NCI-H2227 treated with DMSO at 0.1 percent for 48 hours (cell line): ENCODE measurements around the gene MMP28.

ENCODE experiments used
- DNase-seq: peaks from one replicate; lab custom pipeline; 2025; lab: John Stamatoyannopoulos, UW

The MMP28 gene, protein sequence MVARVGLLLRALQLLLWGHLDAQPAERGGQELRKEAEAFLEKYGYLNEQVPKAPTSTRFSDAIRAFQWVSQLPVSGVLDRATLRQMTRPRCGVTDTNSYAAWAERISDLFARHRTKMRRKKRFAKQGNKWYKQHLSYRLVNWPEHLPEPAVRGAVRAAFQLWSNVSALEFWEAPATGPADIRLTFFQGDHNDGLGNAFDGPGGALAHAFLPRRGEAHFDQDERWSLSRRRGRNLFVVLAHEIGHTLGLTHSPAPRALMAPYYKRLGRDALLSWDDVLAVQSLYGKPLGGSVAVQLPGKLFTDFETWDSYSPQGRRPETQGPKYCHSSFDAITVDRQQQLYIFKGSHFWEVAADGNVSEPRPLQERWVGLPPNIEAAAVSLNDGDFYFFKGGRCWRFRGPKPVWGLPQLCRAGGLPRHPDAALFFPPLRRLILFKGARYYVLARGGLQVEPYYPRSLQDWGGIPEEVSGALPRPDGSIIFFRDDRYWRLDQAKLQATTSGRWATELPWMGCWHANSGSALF

DNA sequence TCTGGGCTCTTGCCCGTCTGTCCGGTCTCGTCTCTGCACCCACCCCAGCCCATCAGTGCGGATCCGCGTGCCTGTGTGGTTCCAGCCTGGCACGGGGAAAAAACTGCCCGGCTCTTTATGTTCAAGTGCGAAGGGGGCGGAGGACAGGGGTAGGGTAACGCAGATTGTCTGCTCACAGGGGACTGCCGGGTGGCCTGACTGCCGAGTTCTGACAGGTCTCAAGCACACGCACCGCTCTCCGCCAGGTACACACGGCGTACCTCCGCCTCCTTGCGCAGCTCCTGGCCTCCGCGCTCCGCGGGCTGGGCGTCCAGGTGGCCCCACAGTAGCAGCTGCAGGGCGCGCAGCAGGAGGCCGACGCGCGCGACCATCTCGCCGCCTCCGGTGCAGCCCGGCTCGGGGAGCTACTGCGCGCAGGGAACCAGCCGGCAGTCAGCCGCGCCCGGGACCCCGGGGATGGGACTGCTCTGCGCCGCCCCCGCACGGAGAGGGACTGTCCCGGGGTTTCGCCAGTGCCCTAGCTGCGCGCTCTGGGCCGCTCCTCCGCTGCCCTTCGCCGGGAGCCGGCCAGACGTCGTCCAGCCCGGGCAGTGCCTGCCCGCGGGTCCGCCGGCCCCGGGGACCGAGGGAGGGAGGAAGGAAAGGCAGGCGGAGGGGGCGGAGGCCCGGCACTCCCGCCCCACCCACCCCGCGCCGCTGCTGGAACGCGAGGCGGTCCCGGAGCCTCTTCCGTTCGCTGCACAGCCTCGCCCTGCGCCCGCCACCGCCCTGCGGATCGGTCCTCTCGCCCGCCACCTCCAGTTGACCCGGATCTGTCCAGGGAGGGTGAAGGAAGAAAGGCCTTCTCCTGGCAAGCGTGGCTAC lies at the start of gene MMP28:
Gene MMP28 (minus strand): TSS at position 635 of the 864 bp plus-strand sequence. CDS start 264 bp downstream, at position 371.
- no peak for DNase-seq

DNA sequence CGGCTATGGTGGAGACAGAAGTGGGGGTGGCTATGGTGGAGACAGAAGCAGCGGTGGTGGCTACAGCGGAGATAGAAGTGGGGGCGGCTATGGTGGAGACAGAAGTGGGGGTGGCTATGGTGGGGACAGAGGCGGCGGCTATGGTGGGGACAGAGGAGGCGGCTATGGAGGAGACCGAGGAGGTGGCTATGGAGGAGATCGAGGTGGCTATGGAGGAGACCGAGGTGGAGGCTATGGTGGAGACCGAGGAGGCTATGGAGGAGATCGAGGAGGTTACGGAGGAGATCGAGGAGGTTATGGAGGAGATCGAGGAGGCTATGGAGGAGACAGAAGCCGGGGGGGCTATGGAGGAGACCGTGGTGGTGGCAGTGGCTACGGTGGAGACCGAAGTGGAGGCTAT lies 49.1 kb upstream of the MMP28 start:
- DNase-seq: no peak

DNA sequence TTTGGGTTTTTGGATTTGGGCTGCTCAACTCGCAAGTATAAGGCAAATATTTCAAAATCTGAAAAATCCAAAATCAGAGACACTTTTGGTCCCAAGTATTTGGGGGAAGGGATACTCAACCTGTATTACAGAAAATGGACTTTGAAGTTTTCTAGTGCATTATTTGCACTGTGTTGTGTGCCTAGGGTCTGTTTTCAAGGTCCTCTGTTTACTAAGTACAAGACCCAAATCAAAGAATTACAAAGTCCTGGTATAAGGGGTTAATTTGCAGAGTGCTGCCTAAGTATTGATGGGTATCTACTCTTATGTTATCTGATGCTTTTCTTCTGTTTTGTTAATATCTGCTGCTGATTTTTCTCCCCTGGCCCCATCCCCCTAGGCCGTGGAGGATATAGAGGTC lies 48.3 kb upstream of the MMP28 start:
- DNase-seq: no peak

DNA sequence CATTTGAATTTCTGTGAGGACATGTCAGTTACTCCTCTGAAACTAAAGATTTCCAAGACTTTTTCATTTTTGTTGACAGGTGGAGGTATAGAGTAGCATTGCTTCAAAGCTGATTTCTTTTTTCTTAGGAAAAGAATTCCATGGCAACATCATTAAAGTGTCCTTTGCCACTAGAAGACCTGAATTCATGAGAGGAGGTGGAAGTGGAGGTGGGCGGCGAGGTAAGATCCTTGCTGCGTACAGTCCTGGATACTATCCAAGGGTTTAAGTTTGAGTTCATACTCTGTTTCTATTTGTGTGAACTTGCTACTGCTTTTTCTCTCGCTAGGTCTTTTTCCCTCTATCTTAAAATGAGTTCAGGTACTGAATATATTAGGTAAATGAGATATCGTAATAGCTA lies 46.8 kb upstream of the MMP28 start:
- DNase-seq: no peak

DNA sequence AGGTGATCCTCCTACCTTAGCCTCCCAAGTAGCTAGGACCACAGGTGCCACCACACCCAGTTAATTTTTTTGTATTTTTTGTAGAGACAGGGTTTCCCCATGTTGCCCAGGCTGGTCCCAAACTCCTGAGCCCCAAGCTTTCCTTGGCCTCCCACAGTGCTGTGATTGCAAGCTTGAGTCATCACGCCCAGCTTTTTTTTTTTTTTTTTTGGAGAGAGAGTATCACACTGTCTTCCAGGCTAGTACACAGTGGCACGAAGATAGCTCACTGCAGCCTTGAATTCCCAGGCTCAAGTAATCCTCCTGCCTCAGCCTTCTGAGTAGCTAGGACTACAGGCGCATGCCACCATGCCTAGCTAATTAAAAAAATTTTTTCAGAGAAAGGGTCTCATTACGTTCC lies 46.1 kb upstream of the MMP28 start:
- DNase-seq: no peak

DNA sequence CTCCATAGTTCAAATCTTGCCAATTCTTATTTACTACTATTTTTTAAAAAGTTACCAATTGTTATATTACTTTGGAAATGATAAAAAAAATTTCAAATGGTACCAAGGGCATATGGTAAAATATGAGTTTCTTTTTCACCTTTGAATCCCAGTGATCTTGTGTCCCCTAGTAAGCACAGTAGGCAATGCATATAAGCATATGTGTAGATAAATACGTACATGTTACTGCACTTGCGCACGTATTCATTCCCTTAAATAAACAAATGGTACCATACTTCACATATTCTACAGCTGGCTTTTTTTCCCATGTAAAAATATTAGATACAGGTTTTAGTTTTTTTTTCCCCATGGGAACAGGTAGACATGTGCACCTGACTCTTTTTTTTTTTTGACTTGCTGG lies 45.7 kb upstream of the MMP28 start:
- no peak for DNase-seq

DNA sequence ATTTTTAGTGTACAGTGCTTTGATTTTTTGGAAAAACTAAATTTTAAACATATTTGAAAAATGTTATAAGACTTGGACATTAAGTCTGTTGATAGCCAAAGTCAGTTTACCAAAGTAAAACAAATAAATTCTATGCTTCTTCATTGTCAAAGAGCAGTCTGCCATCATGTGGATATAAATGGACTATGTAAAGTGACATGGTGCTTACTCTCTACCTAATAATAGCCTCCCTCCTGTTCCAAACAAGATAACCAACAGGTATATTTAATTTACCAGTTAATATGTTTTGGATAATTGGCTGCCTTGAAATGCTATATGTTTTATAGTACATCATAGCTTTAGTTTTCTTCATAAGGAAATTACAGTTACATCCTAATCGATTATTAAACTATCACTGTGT lies 29.8 kb upstream of the MMP28 start:
- DNase-seq: no peak

DNA sequence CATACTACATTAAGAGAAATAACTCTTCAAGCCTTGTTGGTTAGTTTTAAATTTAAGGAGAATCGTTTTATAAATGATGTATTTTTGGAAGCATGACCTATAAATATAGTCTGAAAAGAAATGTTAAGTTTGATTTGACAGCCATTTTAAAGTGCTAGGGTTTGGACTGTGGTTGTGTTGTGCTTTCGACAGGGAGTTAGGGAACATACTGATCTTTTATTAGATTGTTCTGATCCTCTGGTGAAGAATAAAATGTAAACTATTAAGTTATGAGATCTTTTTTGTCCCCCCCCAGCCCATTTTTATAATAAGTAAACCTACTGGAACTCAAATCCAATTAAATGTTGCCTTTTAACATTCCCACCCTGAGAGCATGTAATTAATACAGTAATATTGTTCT lies 25.9 kb upstream of the MMP28 start:
- DNase-seq: no peak

DNA sequence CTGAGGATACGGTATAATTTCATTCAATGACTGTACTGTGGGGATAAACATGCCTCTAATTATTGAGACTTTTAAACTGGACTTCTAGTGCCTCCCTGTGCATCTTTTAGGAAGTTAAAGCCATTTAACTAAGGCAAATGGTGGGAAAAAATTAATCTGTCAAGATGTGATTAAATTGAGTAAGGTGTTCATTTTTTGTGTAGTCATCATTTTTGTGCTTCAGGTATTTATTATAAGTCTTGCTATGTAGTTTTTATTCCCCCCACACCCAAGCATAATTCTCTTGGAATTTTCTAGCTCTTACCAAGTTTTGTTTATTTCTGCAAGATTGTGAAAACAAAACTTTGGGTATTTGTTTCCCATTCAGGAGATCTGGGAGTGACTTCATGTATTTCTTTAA lies 24.0 kb upstream of the MMP28 start:
- no peak for DNase-seq

DNA sequence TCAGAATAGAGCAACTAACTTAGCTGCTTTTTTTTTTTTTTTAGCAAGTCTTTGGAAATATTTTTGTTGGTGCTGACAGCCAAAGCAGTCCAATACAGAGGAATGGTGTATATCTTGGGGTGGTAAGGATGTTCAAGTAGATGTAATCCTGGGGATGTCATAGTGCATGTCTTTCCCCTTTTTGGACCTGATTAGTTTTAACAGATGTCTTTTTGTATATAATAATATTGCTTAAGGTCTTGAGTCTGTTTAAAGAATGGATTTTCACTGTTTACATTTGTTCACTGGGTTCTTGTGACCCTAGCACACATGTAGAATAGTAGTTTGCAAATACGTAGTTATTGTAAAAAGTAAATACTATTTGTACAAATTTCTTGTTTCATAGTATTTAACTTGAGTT lies 21.8 kb upstream of the MMP28 start:
- DNase-seq: no peak

DNA sequence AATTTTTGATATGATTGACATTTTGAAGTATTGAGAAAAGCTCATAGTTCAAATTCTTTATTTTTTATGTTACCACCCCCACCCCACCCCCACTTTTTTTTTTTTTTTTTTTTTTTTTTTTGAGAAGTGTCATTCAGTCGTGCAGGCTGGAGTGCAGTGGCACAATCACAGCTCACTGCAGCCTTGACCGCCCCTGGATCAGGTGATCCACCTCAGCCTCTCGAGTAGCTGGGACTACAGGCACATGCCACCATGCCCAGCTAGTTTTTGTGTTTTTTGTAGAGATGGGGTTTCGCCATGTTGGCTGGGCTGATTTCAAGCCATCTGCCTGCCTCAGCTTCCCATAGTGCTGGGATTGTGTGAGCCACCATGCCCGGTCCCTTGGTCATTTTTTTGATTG lies 21.3 kb upstream of the MMP28 start:
- no peak for DNase-seq

DNA sequence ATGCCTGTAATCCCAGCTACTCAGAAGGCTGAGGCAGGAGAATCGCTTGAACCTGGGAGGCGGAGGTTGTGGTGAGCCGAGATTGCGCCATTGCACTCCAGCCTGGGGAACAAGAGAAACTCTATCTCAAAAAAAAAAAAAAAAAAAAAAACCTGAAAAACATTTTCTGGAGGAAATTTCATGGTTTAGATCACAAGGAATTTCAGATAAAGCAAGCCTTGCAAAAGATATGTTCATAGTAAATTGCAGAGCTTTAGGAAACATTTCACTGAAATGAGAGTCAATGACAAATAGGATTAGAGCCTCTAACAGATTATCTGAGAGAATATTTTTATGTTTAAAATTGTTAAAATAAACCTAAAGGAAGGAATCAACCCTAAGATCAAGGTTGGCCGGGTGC lies 17.0 kb upstream of the MMP28 start:
- DNase-seq: no peak

DNA sequence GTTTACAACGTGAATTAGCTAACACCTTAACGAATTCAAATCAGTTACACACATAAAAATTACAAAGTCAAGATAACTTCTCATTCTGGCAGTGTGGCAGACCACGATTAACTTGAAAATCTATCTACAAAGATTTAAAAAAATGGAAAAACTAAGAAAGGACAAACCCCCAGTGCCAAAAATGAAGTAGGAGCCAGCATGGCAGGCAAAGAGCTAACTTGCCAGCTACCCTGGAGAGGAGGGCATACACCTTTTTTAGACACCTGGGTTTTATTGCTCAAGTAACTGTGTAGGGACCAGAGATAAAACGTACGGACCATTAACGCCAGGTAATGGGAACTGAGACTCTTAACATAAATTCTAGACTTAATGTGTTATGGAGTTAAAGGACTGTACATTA lies 16.3 kb upstream of the MMP28 start:
- no peak for DNase-seq

DNA sequence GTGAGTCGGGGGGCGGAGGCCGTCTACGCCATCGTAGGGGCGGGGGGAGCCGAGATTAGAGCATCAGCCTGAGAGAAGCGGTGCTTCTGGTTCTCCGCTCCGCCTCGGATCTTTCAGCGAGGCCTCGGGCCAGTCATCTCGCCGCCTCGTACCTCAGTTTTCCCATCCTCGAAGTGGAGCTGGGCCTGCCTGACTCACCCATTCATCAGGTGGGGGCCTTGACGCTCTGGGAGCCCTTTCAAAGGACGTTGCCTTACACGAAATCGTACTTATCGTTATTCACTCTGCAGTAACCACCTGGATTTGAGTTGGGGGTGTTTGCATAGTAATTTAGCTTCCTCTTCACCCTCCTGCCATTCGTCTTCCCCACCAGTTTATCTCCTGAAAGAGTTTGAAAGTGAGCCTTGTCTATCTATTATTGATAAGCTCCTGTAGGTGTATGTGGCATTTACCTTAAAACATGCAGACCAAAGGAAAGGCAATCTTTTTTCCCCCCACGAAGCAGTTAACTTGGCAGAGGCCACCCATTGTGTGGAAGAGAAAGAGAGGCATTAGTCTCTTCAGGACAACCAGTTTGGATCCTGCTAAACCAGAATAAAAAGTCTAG lies 14.5 kb upstream of the MMP28 start:
- no peak for DNase-seq

DNA sequence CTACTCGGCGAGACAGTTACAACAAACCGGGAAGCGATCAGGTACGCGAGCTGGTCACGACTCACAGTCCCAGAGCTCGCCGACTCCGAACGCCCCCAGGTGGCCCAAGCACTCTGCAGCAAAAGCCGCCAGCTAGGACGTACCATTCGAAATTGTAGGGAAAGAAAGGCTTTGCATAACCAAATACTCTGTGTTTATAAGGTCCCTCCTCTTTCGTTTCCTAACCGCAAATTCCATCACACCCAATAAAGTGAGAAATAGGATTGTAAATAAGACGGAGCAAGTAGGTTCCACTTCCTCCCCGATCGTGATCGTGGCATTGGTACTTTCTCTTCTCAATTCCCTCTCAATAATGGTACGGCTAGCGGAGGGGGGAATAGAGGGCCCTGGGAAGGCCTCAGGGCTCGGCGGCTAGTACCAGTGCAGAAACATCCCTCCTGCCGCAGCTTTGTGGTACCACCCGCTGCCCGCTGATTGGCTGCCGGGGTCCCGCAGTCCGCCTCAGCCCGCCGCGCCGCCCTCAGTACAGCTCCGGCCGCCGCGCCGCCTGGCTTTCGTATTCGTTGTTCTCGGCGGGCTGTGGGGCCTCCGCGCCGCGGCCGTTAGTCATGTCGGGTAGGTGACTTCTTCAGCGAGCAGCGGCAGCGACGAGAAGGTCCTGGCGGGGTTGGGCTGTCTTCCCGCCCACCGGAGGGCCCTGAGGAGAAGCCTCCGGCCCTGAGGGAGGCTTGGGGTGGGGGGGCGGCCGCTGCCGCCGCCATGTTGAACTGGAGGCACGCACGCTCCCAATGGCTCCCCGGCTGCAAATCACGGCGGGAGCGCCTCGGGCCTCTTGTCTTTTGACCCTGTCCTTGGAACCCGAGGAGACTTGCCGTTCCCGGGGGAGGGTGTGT lies 13.8 kb upstream of the MMP28 start, which contains the start of gene TAF15:
Gene TAF15 (plus strand): TSS at position 523 of the 893 bp plus-strand sequence. CDS start 86 bp downstream, at position 609.
- DNase-seq: peak; percentile 95

DNA sequence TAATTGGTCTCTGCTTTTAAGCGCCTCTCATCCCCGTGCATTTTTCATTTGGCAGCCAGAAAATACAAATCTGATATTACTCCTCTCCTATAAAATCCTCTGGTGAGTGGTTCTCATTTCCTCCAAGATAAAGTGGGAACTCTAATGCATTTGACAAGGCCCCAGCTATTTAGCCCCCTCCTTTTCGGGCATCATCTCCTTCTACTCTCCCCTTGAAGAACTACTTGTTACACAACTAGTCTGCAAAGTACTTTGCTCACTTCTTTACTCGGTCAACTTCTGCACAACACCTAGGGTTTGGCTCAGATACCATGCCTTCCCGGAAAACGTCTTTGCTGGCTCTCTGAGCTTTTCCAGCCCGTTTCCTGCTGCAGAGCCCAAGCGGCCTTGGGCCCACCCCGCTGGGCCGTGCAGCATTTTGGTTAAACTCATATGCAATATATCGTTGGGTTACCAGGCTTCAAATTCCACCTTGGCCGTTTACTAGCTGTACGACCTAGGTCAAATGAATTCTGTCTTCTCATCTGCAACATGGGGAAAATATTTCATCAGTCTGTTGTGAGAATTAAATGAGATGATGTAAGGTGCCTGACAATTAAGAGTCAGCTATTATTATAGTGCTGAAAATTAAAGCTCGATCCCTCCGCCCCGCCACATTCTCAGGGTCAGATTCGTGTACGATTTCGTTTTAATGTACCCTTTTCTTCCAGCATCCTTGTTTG lies 13.0 kb upstream of the MMP28 start:
- DNase-seq: no peak

DNA sequence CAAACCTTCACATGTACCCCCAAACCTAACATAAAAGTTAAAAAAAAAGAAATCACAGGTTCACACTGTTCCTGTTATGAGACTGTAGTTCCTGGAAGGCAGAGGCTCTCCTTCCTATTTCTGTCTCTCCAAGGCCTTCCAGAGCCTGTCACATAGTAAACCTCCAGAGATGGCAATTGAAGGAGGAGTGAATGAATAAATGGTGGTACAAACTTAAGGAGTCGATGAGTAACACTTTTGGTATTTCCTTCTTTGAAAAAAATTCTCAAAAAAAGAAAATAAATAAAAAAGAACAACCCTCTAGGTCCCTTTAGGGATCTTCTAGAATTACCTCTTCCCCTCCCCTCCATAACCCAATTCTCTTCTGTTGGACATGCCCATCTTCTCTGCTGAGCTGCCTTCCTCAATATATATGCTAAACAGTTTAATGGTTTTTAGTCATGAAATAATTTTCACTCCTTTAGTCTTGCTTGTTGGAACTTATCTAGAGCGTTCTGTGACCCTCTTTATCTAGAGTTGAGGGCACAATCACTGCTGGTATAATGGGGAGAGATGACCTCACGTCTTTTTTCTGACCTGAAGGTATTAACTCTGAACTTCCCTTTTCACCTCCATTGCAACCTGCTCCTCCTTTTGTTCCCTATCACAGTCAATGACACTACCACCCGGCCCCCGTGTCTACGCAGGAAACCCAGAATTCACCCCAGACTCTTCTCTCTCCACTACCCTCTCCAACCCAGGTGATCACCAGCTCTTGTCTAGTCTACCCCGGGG lies 12.1 kb upstream of the MMP28 start:
- DNase-seq: no peak

DNA sequence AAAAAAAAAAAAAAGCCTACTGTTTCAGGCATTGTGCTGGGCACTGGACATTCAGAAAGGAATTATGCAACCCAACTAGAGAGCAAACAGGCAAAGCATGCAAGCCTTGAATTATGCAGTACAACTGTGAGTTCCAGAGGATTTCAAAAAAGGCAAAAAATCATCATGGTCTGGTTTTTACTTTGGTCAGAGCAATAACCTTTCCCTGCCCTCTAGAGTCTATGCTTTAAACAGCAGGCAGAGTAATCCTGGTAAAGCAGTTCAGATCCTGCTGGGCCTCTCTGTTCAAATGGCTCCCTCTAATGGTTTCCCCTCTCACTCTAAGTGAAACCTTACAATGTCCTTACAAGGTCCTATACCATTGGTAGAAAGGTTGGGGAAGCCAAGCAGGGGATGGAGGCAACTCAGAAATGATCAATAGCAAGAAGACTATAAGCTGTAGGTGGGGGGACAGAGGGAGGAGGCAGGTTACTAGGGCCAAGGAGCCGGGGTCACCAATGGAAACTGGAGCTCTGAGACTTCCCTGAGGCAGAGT lies 9.3 kb upstream of the MMP28 start:
- DNase-seq: peak; percentile 24

DNA sequence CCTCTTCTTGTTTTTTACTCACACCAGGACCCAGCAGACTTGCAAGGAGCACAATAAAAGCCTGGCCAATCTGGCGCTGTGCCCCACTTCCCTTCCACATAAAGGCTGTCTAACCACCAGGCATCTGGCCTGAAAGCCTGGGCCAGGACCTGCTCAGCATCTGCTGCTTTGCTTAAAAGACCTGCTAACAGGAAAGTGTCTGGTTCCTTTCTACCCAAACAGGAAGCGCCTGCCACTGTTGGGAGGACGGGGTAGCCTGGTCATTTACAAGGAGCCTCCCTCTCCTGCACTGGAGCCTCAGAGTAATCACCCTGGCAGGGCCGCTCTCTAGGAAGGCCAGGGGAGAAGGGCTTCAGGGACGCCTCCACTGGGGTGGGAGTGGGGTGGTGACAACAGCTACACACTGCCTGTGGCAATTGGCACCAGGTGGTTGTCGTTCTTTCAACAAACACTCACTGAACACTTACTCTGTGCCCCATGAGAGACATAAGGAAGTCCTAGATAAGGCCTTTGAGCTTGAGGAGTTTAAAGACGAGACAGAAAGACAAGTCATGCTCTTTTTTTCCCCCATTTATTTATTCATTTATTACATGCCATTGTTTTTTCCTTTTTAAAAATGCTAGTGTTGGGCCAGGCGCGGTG lies 6.3 kb upstream of the MMP28 start:
- no peak for DNase-seq
